GM18861 (cell line): ENCODE results near the gene SC5D.
A peak's percentile ranks its signal among the peaks of the same experiment; 100 is the strongest.

Experiments used
- ATAC-seq: cut with Tn5 transposase; IDR thresholded peaks from one replicate; pipeline ENCODE4 v1.9.1; 2021; ENCODE audit not compliant: unreplicated experiment

The SC5D gene

GRCh38 chr11:121291896-121292494 is 576 bp upstream of the SC5D start:
- ATAC-seq, result peak; percentile 21

DNA sequence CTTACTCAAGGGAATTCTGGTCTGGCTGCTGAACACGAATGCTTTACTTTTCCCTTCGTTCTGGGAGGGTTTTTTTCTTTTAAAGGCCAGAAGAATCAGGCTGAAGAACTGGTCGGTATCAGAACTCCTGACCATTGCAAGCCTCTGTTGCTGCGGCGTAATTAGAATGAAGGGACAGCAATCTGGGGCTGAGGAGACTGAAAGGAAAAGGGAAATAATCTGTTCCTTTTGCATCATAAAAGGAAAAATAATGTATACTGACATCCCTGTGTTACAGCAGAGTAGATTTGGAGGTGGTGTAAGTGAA is 670 bp downstream of the SC5D start:
- ATAC-seq, result no peak

DNA sequence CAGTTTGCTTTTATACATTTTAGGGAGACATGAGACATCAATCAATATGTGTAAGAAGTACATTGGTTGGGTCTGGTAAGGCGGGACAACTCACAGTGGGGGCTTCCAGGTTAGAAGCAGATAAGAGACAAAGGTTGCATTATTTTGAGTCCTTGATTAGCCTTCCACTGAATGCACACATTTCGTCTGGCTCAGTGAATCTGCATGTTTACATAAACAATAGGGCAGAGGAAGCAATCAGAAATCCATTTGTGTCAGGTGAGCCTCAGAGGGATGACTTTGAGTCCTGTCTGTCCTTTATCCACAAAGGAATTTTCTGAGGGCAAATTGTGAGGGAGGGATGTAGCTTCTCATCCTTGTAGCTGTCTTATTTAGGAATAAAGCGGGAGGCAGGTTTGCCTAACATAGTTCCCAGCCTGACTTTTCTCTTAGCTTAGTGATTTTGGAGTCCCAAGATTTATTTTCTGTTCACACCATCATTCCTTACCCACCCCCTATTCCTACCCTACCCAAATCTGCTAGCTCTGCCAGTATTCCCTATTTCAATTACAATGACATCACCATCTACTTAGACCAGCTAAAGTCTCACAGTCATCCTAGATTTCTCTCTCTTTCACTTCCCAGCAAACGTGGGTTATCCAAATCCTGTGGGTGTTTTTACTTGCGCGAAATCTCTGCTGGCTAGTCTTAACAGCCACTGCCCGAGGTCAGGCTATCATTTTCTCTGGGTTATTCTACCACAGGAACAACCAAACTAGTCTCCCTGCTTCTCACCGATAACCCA is 2.9 kb downstream of the SC5D start:
- no peak for ATAC-seq

- no peak for ATAC-seq
Measured at GRCh38 chr11:121297872-121298271, 5.3 kb downstream of the SC5D start.

DNA sequence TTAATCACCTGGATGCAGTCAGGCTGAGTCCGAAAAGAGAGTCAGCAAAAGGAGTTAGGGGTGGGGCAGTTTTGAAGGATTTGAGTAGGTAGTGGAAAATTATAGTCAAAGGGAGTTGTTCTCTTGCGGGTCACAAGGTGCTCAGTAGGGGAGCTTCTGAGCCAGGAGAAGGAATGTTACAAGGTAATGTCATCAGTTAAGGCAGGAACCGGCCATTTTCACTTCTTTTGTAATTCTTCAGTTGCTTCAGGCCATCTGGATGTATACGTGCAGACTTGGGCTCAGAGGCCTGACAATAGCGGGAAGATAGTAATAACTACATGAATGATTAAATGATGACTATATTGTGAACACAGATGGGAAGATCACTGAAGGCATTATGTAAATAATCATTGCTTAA is 6.2 kb downstream of the SC5D start:
- no peak for ATAC-seq

DNA sequence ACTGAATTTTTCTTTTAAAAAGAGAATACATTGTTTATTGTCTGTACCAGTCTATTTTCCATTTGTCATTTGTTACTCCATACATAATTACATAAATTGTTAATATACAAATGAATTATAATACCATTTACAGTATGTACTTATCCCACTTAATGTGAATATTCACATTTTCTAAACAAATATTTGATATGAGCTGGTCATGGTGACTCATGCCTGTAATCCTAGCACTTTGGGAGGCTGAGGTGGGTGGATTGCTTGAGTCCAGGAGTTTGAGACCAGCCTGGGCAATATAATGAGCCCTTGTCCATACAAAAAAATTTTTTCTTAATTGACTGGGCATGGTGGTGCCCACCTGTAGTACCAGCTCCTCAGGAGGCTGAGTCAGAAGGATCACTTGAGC is 6.8 kb downstream of the SC5D start:
- ATAC-seq, result no peak

- ATAC-seq, result no peak
Measured at GRCh38 chr11:121300313-121300971, 7.9 kb downstream of the SC5D start.

DNA sequence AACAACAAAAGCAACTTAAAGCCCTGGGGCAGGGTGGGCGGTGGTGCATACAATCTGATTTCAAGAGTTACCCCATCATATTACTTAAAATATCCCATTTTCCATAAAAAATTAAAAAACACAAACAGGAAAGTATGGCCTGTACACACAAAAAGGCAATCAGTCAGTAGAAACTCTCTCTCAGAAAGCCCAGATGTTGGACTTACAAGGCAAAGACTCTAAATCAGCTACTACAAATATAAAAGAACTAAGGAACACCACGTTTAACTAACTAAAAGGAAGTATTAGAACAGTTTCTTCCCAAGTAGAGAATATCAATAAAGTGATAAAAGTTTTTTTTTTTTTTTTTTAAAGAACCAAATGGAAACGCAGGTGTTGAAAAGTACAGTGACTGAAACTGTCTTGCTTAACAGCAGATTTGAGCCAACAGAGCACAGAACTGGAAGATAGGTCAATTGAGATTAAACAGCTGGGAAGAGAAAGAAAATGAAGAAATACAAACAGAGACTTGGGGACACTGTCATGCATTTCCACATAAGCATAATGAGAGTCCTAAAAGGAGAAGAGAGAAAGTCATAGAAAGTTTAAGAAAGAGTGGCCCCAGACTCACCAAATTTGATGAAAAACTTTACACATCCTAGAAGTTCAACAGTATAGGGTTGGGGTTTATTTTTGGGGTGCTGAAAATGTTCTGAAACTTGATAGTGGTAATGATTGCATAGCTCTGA is 8.6 kb downstream of the SC5D start:
- ATAC-seq, result no peak

DNA sequence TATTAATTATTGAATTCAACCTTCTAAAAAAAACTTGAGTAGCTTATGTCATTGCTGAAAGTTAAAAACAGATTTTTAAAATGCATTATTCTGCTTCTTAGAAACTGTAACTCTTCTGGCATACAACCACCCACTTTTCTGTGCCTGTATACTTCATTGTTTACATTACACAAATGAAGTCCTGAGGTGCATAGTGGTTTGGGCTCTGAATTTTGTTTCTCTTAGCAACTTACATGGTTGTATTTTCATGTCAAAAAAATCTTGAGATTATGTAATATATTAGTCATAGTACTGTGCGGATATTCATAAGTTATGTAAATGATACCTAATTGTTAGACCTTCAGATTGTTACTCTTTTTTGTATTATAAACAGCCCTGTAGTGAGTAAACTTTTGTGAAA is 12.2 kb downstream of the SC5D start:
- no peak for ATAC-seq

DNA sequence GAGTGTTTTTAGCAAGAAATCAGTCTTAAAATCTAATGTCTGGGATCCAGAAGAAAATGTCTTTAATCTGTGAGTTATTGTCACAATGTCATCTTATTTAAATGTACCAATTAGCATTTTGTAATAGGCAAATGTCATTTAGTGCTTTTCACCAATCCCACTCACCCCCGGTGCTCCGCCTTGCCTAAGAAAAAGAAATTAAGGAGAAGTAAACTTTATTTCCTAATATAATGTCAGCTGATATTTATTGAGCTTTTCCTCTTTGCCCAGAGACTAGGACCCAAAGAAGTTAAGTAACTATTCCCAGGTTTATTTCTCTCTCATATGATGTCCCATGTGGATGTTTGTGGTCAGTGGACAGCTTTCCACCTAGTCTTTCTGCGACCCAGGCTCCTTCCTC is 16.2 kb downstream of the SC5D start:
- ATAC-seq, result no peak

DNA sequence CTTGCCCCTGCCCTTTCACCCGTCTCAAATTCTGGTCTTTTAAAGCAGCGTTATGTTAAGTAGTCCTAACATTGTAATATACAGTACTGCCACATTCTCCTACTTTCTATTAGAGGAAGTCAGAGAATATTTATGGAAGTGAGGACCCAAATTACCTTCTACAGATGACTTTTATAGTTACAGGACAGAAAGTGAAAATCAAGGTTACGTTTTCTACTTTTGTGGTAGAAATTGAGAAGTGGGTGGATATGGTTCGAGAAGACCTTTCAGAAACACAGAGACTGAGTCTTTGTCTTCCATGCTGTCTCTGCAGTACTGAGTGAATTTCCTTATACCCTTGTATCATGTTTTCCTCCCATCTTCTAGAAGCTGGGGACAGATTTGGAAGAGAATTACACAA is 17.1 kb downstream of the SC5D start:
- ATAC-seq, result peak; percentile 62

- no peak for ATAC-seq
Measured at GRCh38 chr11:121310908-121311307, 18.3 kb downstream of the SC5D start.

- ATAC-seq, result no peak
Measured at GRCh38 chr11:121311373-121311772, 18.8 kb downstream of the SC5D start.

DNA sequence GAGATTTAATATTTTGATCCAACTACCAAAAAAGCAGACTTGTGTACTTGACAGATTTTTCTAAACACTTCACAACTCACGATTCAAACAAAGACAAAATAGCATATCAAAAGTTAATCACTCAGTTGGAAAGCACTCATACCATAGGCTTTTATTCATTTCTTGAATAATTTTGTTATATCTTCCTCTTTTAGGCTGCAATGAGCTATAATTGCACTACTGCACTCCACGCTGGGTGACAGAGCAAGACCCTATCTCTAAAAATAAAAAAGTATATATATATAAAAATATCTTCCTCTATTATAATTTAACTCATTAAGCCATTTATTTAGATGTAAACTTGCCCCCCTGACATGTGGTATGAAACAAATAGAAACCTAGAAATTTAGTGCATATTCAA is 19.9 kb downstream of the SC5D start:
- ATAC-seq, result no peak

DNA sequence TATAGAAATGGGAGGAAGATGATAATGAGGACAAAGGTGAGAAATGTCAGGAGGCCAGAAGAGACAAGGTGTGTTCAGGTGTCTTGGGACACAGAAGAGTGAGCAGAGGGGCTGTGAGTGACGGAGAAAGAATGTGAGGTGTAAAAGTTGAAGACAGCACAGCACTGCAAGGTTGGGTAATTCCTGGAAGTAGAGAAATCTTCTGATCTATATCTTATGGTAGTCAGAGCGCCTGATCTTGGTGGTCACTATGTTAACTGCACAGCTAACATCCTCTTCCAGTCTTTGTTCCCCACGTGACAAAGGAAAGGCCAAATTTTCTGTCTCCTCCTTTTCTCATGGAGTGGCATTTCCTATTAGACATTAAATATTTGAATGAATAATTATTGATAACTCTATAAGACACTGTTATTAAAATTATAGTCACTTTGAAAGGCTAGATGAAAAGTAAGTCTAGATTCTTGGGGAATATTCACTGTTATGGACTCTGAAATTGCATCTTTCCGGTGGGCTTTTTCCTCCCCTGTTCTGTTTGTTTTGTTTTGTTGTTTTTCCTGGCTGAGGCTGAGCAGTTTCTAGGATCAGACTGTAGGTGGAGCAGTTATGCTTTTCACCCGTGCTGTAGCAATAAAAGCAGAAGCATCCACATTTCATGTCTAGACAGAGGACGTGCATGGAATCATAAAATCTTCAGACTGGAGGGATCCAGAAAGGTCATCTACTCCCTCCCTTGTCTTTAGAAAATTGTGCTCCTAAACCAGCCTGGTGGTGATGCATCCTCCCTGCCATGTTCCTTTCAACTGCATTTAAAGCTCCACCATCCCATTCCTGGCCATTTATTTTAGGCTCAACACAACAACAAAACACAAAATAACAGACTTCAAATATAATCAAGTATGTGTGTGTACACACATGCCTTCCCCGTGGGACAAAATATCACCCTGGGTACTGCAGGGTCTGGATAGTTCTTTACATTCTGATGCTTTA is 26.6 kb downstream of the SC5D start:
- no peak for ATAC-seq

- ATAC-seq, result peak; percentile 53
Measured at GRCh38 chr11:121321614-121322243, 29.2 kb downstream of the SC5D start.

DNA sequence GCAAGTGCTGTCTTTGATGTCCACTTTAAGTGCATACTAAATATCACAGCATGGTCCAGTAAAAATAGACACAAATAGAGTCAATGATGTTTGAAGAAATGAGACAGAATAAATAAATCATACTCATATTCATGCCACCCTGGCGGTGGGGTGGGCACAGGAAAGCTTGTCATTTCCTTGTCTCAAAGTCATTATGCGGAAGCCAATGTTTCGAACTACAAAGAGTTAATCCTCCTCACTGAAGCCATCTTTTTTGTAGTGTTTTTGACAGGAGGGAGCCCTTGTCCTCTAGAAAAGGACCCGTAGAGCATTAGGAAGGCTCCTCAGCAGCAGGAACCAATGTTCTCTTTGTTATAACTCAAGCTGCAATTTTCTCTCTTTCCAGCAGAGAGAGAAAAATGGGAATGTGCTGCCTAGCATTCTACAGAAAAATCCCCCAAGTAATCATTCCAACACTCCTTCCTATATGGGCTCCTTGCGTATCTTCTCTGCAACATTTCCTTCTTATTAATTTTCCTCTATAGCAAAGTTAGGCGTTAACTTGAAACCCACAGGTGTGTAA is 30.6 kb downstream of the SC5D start:
- no peak for ATAC-seq

DNA sequence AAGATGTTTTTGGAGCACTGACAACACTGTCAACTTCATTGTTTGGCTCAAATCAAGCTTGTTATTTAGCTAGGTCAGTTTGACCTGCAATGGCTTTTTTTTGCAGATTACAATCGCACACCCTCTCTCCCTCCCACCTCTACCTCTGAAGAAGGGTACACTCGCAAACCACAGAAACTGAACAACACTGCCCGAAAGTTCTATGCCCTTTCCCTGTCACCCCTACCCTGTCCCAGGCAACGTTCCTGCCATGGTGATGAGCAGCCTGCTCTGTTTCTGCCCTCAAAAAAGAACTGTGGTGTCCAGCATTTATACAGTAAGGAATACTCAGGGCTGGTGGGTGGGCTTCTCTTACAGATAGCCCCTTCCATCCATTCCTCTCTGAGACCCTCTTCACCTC is 33.7 kb downstream of the SC5D start:
- ATAC-seq, result no peak

DNA sequence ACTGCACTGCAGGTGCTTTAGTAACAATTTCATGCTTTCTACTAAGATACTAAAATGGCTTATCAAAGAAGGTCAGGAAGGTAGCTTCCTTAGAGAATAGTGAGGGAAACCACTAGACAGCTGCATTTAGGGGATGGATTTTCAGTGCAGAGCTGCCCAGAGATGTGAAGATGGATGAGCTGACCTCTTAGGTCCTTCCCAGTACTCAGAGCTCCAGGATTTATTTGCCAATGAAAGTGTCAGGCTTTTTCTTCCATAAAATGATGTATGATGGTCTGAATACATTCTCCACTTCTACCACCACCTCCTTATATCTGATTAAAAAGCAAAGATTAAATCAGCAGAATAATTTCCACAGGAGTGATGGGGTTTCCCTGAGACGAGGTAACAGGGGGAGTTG is 35.0 kb downstream of the SC5D start:
- no peak for ATAC-seq
